ENCODE data around the gene SMNDC1.

- no peak for TF ChIP-seq EZH2phosphoT487 (IDR thresholded peaks at IDR 0.05; ENCODE audit: borderline replicate concordance)
- TF ChIP-seq CTCF (conservative IDR thresholded peaks at IDR 0.05; ENCODE audit: low read length): no peak
These were observed 25.9 kb downstream of the SMNDC1 start for GRCh38 chr10:110278562-110279406.

All from Loucy (cell line).